HepG2 (cell line): ENCODE data around the gene RAB34. TPM values are rescaled to one million over a fixed set of nuclear protein-coding genes. Genes with fewer than 3 reads are reported as not detected.

Experiments used
- CBX2 ChIP-seq, 2 experiments: fragments of 200-600 bp in 1 of 2; sonication (generic); formaldehyde crosslinking in 1 of 2; IDR thresholded peaks; 2 replicates each; pipeline versions ENCODE4 v1.7.0 to v1.8.1; 2018 to 2022; ENCODE audit warnings: low read depth in 2 of 2, low read length in 1 of 2, mild to moderate bottlenecking in 1 of 2, missing genetic modification reagents in 1 of 2
- CCAR2 ChIP-seq: fragments of 200-400 bp; formaldehyde crosslinking; optimal IDR thresholded peaks from 2 replicates; pipeline ENCODE3; 2018; ENCODE audit warnings: low read depth, mild to moderate bottlenecking, low read length, moderate library complexity
- KLF13 ChIP-seq: sonication (generic); formaldehyde crosslinking; IDR thresholded peaks from 2 replicates; pipeline ENCODE4 v1.4.0; 2020; ENCODE audit warnings: mild to moderate bottlenecking, missing genetic modification reagents
- MBNL3 ChIP-seq: fragments of 250-450 bp; sonication (Bioruptor Pico); conservative IDR thresholded peaks from 2 replicates; pipeline ENCODE4 v1.8.0; 2022; ENCODE audit warnings: mild to moderate bottlenecking, inconsistent platforms
- NFIC ChIP-seq: IDR thresholded peaks from 2 replicates; pipeline ENCODE4 v1.6.1; 2012; ENCODE audit warnings: mild to moderate bottlenecking, low read length, inconsistent platforms
- NONO ChIP-seq, 2 experiments: fragments of 450-650 bp in 1 of 2; sonication (generic) in 1 of 2; formaldehyde crosslinking in 1 of 2; IDR thresholded peaks in 1 of 2; conservative IDR thresholded peaks in 1 of 2; 2 replicates each; pipeline versions ENCODE4 v1.6.1 to v1.8.0; 2017 to 2022; ENCODE audit warnings: mild to moderate bottlenecking in 1 of 2, missing genetic modification reagents in 1 of 2, moderate library complexity in 1 of 2
- POLR2A ChIP-seq, 2 experiments: IDR thresholded peaks; 2 replicates each; pipeline ENCODE4 v1.6.1; 2011; ENCODE audit warnings: low read depth in 2 of 2, low read length in 2 of 2, mild to moderate bottlenecking in 1 of 2, moderate library complexity in 1 of 2; ENCODE audit not compliant: insufficient read depth in 1 of 2
- PTBP1 ChIP-seq: fragments of 200-400 bp; formaldehyde crosslinking; IDR thresholded peaks from 2 replicates; pipeline ENCODE4 v1.6.1; 2018; ENCODE audit warnings: low read length, low read depth; ENCODE audit not compliant: poor library complexity, severe bottlenecking
- ZFY ChIP-seq: sonication (generic); formaldehyde crosslinking; IDR thresholded peaks from 2 replicates; pipeline ENCODE4 v1.4.0; 2020; ENCODE audit warnings: missing genetic modification reagents
- ZNF547 ChIP-seq: sonication (generic); formaldehyde crosslinking; IDR thresholded peaks from 2 replicates; pipeline ENCODE4 v1.5.1; 2020; ENCODE audit warnings: mild to moderate bottlenecking, missing genetic modification reagents
- ZNF558 ChIP-seq: sonication (generic); formaldehyde crosslinking; IDR thresholded peaks from 2 replicates; pipeline ENCODE4 v1.9.0; 2022; ENCODE audit warnings: mild to moderate bottlenecking, missing genetic modification reagents, borderline replicate concordance
- ZNF577 ChIP-seq: sonication (generic); formaldehyde crosslinking; IDR thresholded peaks from 2 replicates; pipeline ENCODE4 v1.4.0; 2020; ENCODE audit warnings: mild to moderate bottlenecking, low read depth, missing genetic modification reagents, borderline replicate concordance
- ZNF775 ChIP-seq: sonication (generic); formaldehyde crosslinking; IDR thresholded peaks from 2 replicates; pipeline ENCODE4 v1.4.0; 2020; ENCODE audit warnings: missing genetic modification reagents, mild to moderate bottlenecking, moderate library complexity, borderline replicate concordance
- ZNF776 ChIP-seq: sonication (generic); formaldehyde crosslinking; IDR thresholded peaks from 2 replicates; pipeline ENCODE4 v1.4.0; 2020; ENCODE audit warnings: mild to moderate bottlenecking, missing genetic modification reagents
- polyA plus RNA-seq, 8 experiments: library from polyadenylated mRNA; depleted of rRNA in 3 of 8; stranded (reverse) in 7 of 8; unstranded in 1 of 8; fragments of >200 nt; fragmentation: Illumina TruSeq in 4 of 8; extraction: Trizol in 4 of 8; gene quantifications; 2 replicates each; pipeline versions ENCODE4 v1.2.1 to v1.2.3, GENCODE V29; 2011 to 2016; ENCODE audit warnings: low read depth in 4 of 8, missing spikeins in 1 of 8, mixed read lengths in 1 of 8; ENCODE audit not compliant: insufficient read depth in 1 of 8
- total RNA-seq, 5 experiments: library from RNA; depleted of rRNA; stranded (reverse); fragments of >200 nt; fragmentation: Illumina TruSeq; extraction: Trizol; gene quantifications; 2 replicates each; pipeline ENCODE4 v1.2.3, GENCODE V29; 2016; ENCODE audit warnings: low read depth in 1 of 5
- TF ChIP-seq, protein P1 (sequence below): sonication (generic); formaldehyde crosslinking; IDR thresholded peaks from 2 replicates; pipeline ENCODE4 v1.5.0; 2020; ENCODE audit warnings: mild to moderate bottlenecking, missing genetic modification reagents
- TF ChIP-seq, protein P2 (sequence below): sonication (generic); formaldehyde crosslinking; IDR thresholded peaks from 2 replicates; pipeline ENCODE4; 2020; ENCODE audit warnings: missing genetic modification reagents, mild to moderate bottlenecking, borderline replicate concordance
- TF ChIP-seq, protein P3 (sequence below): sonication (generic); formaldehyde crosslinking; IDR thresholded peaks from 2 replicates; pipeline ENCODE4 v1.4.0; 2020; ENCODE audit warnings: missing genetic modification reagents
- TF ChIP-seq, protein P4 (sequence below): sonication (generic); formaldehyde crosslinking; IDR thresholded peaks from 2 replicates; pipeline ENCODE4 v1.4.0; 2020; ENCODE audit warnings: missing genetic modification reagents
- TF ChIP-seq, protein P5 (sequence below): sonication (generic); formaldehyde crosslinking; IDR thresholded peaks from 2 replicates; pipeline ENCODE4 v1.5.1; 2020; ENCODE audit warnings: missing genetic modification reagents, mild to moderate bottlenecking, borderline replicate concordance

The RAB34 gene
- total and polyA plus RNA-seq, 2 of the 13 experiments (the other 11 are each of a cell fraction or from before 2014, with no cell fraction given) = 0.49 TPM; not detected in 1

DNA sequence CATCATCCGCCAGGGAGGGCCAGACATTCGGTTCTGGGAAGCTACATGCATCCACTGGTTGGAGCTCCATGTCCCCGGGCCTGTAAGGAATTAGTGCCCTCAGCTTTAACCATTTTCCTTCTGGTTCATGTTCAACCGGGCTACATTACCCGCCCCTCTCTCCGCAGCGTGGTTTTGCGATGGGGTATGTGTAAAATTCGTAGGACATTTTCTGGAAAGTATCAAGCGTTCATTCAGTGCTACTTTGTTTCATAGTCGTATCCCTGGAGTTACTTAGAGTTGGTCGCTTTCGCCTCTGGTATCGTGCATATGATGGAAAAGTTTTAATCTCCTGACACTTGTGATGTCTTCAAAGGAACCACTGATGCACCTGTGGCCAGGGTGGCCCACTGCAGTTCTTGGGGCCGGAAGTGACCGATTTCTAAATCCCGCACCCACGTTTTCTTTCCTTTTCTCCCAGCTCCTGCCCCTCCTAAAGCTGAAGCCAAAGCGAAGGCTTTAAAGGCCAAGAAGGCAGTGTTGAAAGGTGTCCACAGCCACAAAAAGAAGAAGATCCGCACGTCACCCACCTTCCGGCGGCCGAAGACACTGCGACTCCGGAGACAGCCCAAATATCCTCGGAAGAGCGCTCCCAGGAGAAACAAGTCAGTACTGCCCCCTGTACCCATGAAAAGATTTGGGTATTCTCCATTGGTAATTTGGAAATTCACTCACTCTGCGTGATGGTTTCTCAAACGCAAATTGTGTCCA is 2.8 kb upstream of the RAB34 start (continued):
- TF ChIP-seq, protein P1, sequence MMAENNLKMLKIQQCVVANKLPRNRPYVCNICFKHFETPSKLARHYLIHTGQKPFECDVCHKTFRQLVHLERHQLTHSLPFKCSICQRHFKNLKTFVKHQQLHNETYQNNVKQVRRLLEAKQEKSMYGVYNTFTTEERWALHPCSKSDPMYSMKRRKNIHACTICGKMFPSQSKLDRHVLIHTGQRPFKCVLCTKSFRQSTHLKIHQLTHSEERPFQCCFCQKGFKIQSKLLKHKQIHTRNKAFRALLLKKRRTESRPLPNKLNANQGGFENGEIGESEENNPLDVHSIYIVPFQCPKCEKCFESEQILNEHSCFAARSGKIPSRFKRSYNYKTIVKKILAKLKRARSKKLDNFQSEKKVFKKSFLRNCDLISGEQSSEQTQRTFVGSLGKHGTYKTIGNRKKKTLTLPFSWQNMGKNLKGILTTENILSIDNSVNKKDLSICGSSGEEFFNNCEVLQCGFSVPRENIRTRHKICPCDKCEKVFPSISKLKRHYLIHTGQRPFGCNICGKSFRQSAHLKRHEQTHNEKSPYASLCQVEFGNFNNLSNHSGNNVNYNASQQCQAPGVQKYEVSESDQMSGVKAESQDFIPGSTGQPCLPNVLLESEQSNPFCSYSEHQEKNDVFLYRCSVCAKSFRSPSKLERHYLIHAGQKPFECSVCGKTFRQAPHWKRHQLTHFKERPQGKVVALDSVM (CRISPR knock-in tag) = no peak
- TF ChIP-seq NONO (IDR thresholded peaks at IDR 0.05) (no peak), NONO (CRISPR knock-in tag; conservative IDR thresholded peaks at IDR 0.05) (no peak), ZNF547 (CRISPR knock-in tag) (peak; percentile 30; the same call in 1 of the 2 replicates), KLF13 (no peak), ZNF558 (CRISPR knock-in tag) (0 out of 2 replicates have a peak, but pooled peaks have one; percentile 27), CBX2 (IDR thresholded peaks at IDR 0.05; ENCODE audit: low read depth, low read length) (no peak), CBX2 (CRISPR knock-in tag; IDR thresholded peaks at IDR 0.05; ENCODE audit: low read depth) (no peak), ZNF776 (CRISPR knock-in tag) (no peak; the same call in 1 of the 2 replicates), PTBP1 (no peak), ZNF775 (CRISPR knock-in tag) (no peak), CCAR2 (no peak), ZFY (peak; percentile 7; the same call in 1 of the 2 replicates), ZNF577 (CRISPR knock-in tag) (no peak), POLR2A (IDR thresholded peaks at IDR 0.05; ENCODE audit: insufficient read depth in 1 of 2, low read depth in 2 of 2, low read length in 2 of 2) (peak in 1 of 2 experiments; percentile 21; a peak in 2 of 4 replicates), MBNL3 (CRISPR knock-in tag) (no peak), NFIC (peak; percentile 18; the same call in 1 of the 2 replicates)
- TF ChIP-seq, protein P2, sequence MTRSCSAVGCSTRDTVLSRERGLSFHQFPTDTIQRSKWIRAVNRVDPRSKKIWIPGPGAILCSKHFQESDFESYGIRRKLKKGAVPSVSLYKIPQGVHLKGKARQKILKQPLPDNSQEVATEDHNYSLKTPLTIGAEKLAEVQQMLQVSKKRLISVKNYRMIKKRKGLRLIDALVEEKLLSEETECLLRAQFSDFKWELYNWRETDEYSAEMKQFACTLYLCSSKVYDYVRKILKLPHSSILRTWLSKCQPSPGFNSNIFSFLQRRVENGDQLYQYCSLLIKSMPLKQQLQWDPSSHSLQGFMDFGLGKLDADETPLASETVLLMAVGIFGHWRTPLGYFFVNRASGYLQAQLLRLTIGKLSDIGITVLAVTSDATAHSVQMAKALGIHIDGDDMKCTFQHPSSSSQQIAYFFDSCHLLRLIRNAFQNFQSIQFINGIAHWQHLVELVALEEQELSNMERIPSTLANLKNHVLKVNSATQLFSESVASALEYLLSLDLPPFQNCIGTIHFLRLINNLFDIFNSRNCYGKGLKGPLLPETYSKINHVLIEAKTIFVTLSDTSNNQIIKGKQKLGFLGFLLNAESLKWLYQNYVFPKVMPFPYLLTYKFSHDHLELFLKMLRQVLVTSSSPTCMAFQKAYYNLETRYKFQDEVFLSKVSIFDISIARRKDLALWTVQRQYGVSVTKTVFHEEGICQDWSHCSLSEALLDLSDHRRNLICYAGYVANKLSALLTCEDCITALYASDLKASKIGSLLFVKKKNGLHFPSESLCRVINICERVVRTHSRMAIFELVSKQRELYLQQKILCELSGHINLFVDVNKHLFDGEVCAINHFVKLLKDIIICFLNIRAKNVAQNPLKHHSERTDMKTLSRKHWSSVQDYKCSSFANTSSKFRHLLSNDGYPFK (CRISPR knock-in tag) = peak; percentile 29; the same call in 1 of the 2 replicates
- TF ChIP-seq, protein P3, sequence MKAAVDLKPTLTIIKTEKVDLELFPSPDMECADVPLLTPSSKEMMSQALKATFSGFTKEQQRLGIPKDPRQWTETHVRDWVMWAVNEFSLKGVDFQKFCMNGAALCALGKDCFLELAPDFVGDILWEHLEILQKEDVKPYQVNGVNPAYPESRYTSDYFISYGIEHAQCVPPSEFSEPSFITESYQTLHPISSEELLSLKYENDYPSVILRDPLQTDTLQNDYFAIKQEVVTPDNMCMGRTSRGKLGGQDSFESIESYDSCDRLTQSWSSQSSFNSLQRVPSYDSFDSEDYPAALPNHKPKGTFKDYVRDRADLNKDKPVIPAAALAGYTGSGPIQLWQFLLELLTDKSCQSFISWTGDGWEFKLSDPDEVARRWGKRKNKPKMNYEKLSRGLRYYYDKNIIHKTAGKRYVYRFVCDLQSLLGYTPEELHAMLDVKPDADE (CRISPR knock-in tag) = no peak
- TF ChIP-seq, protein P4, sequence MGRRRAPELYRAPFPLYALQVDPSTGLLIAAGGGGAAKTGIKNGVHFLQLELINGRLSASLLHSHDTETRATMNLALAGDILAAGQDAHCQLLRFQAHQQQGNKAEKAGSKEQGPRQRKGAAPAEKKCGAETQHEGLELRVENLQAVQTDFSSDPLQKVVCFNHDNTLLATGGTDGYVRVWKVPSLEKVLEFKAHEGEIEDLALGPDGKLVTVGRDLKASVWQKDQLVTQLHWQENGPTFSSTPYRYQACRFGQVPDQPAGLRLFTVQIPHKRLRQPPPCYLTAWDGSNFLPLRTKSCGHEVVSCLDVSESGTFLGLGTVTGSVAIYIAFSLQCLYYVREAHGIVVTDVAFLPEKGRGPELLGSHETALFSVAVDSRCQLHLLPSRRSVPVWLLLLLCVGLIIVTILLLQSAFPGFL (CRISPR knock-in tag) = no peak
- TF ChIP-seq, protein P5, sequence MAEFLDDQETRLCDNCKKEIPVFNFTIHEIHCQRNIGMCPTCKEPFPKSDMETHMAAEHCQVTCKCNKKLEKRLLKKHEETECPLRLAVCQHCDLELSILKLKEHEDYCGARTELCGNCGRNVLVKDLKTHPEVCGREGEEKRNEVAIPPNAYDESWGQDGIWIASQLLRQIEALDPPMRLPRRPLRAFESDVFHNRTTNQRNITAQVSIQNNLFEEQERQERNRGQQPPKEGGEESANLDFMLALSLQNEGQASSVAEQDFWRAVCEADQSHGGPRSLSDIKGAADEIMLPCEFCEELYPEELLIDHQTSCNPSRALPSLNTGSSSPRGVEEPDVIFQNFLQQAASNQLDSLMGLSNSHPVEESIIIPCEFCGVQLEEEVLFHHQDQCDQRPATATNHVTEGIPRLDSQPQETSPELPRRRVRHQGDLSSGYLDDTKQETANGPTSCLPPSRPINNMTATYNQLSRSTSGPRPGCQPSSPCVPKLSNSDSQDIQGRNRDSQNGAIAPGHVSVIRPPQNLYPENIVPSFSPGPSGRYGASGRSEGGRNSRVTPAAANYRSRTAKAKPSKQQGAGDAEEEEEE (CRISPR knock-in tag) = no peak
